Trophoblast cell (in vitro differentiated cells and primary cell): Measurements from ENCODE around the gene PDE4D.
"Not testable (repeated sequence)": the region's sequence is repeated elsewhere in the genome, so short reads cannot be mapped to it uniquely, and the experiment has no call there.

Experiments used
- DNase-seq, 2 donors: peaks; one replicate each; pipeline ENCODE4 v3.0.0-alpha.2; 2016
- H2AFZ ChIP-seq: 2 replicates; pipeline ENCODE4 v1.6.1; 2013; ENCODE audit warnings: low read length, moderate library complexity, mild to moderate bottlenecking; ENCODE audit not compliant: insufficient read depth, poor library complexity
- H2AK5ac ChIP-seq: 2 replicates; pipeline ENCODE4 v1.6.1; 2013; ENCODE audit warnings: mild to moderate bottlenecking, low read length
- H2BK120ac ChIP-seq: 2 replicates; pipeline ENCODE4 v1.6.1; 2013; ENCODE audit warnings: low read length, mild to moderate bottlenecking, moderate library complexity; ENCODE audit not compliant: insufficient read depth, poor library complexity
- H2BK12ac ChIP-seq: 2 replicates; pipeline ENCODE4 v1.6.1; 2013; ENCODE audit warnings: mild to moderate bottlenecking, low read length, moderate library complexity
- H2BK5ac ChIP-seq: 2 replicates; pipeline ENCODE4 v1.6.1; 2013; ENCODE audit warnings: low read length, low read depth, moderate library complexity, mild to moderate bottlenecking; ENCODE audit not compliant: poor library complexity
- H3K14ac ChIP-seq: 2 replicates; pipeline ENCODE4 v1.6.1; 2013; ENCODE audit warnings: mild to moderate bottlenecking, low read length
- H3K18ac ChIP-seq: 2 replicates; pipeline ENCODE4 v1.6.1; 2013; ENCODE audit warnings: mild to moderate bottlenecking, low read length
- H3K23ac ChIP-seq: 2 replicates; pipeline ENCODE4 v1.6.1; 2013; ENCODE audit warnings: low read length
- H3K27ac ChIP-seq: 2 replicates; pipeline ENCODE4 v1.5.1; 2013; ENCODE audit warnings: low read depth, mild to moderate bottlenecking, inconsistent platforms, low read length, moderate library complexity
- H3K27me3 ChIP-seq: 2 replicates; pipeline ENCODE4 v1.6.1; 2013; ENCODE audit warnings: inconsistent platforms, mild to moderate bottlenecking, low read length, moderate library complexity; ENCODE audit not compliant: insufficient read depth
- H3K36me3 ChIP-seq, 2 experiments: 1 replicate in 1 of 2; 2 replicates in 1 of 2; pipeline ENCODE4 v1.6.1; 2013; ENCODE audit warnings: low read length in 2 of 2, mild to moderate bottlenecking in 2 of 2, moderate library complexity in 1 of 2; ENCODE audit not compliant: insufficient read depth in 2 of 2, control insufficient read depth in 1 of 2
- H3K4ac ChIP-seq: 2 replicates; pipeline ENCODE4 v1.6.1; 2013; ENCODE audit warnings: low read depth, mild to moderate bottlenecking, low read length, moderate library complexity
- H3K4me1 ChIP-seq, 2 experiments: 1 replicate in 1 of 2; 2 replicates in 1 of 2; pipeline ENCODE4 v1.6.1; 2013; ENCODE audit warnings: low read length in 2 of 2, mild to moderate bottlenecking in 2 of 2, moderate library complexity in 1 of 2; ENCODE audit not compliant: insufficient read depth in 2 of 2, control insufficient read depth in 1 of 2
- H3K4me2 ChIP-seq: 2 replicates; pipeline ENCODE4 v1.6.1; 2013; ENCODE audit warnings: inconsistent platforms, mild to moderate bottlenecking, low read length, moderate library complexity
- H3K4me3 ChIP-seq: 2 replicates; pipeline ENCODE4 v1.5.1; 2013; ENCODE audit warnings: mild to moderate bottlenecking, low read depth, low read length, inconsistent platforms
- H3K79me1 ChIP-seq: one replicate; pipeline ENCODE4 v1.6.1; 2013; ENCODE audit warnings: low read length
- H3K79me2 ChIP-seq: 2 replicates; pipeline ENCODE4 v1.6.1; 2013; ENCODE audit warnings: low read length, mild to moderate bottlenecking; ENCODE audit not compliant: control insufficient read depth, insufficient read depth, poor library complexity
- H3K9ac ChIP-seq: 2 replicates; pipeline ENCODE4 v1.6.1; 2013; ENCODE audit warnings: mild to moderate bottlenecking, low read length
- H3K9me3 ChIP-seq: 2 replicates; pipeline ENCODE4 v1.6.1; 2013; ENCODE audit warnings: low read depth, mild to moderate bottlenecking, control low read depth, inconsistent platforms, low read length; ENCODE audit not compliant: insufficient read depth
- H4K12ac ChIP-seq: 2 replicates; pipeline ENCODE4 v1.6.1; 2013; ENCODE audit warnings: low read depth, mild to moderate bottlenecking, low read length, moderate library complexity
- H4K8ac ChIP-seq: 2 replicates; pipeline ENCODE4 v1.6.1; 2013; ENCODE audit warnings: low read depth, mild to moderate bottlenecking, low read length, moderate library complexity
- H4K91ac ChIP-seq: one replicate; pipeline ENCODE4 v1.6.1; 2013; ENCODE audit warnings: low read depth, mild to moderate bottlenecking, low read length, moderate library complexity
- WGBS: extraction: QIAGEN DNeasy Blood & Tissue Kit; methylation state at CpG from one replicate; pipeline ENCODE4 v1.1.7; 2013; ENCODE audit warnings: missing lambda C conversion rate; ENCODE audit not compliant: insufficient read length, insufficient coverage; ENCODE audit errors: extremely low coverage; 5-methylcytosine and 5-hydroxymethylcytosine counted together

PDE4D gene

GRCh38 chr5:59748036-59748663 is 145.4 kb downstream of the PDE4D start:
- H2BK120ac ChIP-seq, H4K8ac ChIP-seq, H3K9me3 ChIP-seq, H2AK5ac ChIP-seq, H3K79me2 ChIP-seq, H3K36me3 ChIP-seq, H3K4me1 ChIP-seq, H3K79me1 ChIP-seq, DNase-seq, H3K4me2 ChIP-seq, H3K27ac ChIP-seq, H3K27me3 ChIP-seq, H3K4ac ChIP-seq, H2AFZ ChIP-seq, H4K91ac ChIP-seq, H3K4me3 ChIP-seq, H2BK12ac ChIP-seq, H3K14ac ChIP-seq, H4K12ac ChIP-seq, H3K9ac ChIP-seq, H3K23ac ChIP-seq, H2BK5ac ChIP-seq, H3K18ac ChIP-seq: not testable (repeated sequence)
- WGBS: no CpG with 5 or more reads among the region's 4 CpGs

GRCh38 chr5:59746241-59746765 is 147.2 kb downstream of the PDE4D start:
- H2AFZ ChIP-seq: no peak overlapping the region
- no peak overlapping the region for H2BK5ac ChIP-seq
- no peak overlapping the region for H3K4me3 ChIP-seq
- no peak overlapping the region for H4K8ac ChIP-seq
- no peak overlapping the region for H3K4ac ChIP-seq
- H3K27me3 ChIP-seq: no peaks in the 10 kb centered on the region
- no peak overlapping the region for H3K9ac ChIP-seq
- no peak overlapping the region for H2BK12ac ChIP-seq
- H3K18ac ChIP-seq: no peak overlapping the region
- no peaks in the 10 kb centered on the region for H3K79me2 ChIP-seq
- H3K36me3 ChIP-seq: no peaks in the 10 kb centered on the region
- H3K4me2 ChIP-seq: no peak overlapping the region
- no peak overlapping the region for H2BK120ac ChIP-seq
- no peak for DNase-seq
- no peak overlapping the region for H3K27ac ChIP-seq
- peaks cover 0 to 5% of the 10 kb centered on the region in 2 experiments for H3K4me1 ChIP-seq
- no peak overlapping the region for H3K23ac ChIP-seq
- H2AK5ac ChIP-seq: no peak overlapping the region
- no peaks in the 10 kb centered on the region for H3K9me3 ChIP-seq
- no peak overlapping the region for H3K14ac ChIP-seq
- H3K79me1 ChIP-seq: no peaks in the 10 kb centered on the region
- no peak overlapping the region for H4K91ac ChIP-seq
- no CpG with 5 or more reads among the region's 7 CpGs for WGBS
- no peak overlapping the region for H4K12ac ChIP-seq

GRCh38 chr5:59745415-59745863 is 148.1 kb downstream of the PDE4D start:
- Histone ChIP-seq H2BK5ac (no peak overlapping the region), H3K4me3 (no peak overlapping the region), H3K27ac (no peak overlapping the region), H3K27me3 (no peaks in the 10 kb centered on the region), H4K91ac (no peak overlapping the region), H3K79me1 (no peaks in the 10 kb centered on the region), H4K12ac (no peak overlapping the region), H3K23ac (no peak overlapping the region), H3K79me2 (no peaks in the 10 kb centered on the region), H2AFZ (no peak overlapping the region), H3K9me3 (no peaks in the 10 kb centered on the region), H3K14ac (no peak overlapping the region), H3K18ac (no peak overlapping the region), H3K36me3 (no peaks in the 10 kb centered on the region), H3K4me1 (peaks cover 0 to 5% of the 10 kb centered on the region in 2 experiments), H2AK5ac (no peak overlapping the region), H3K4me2 (no peak overlapping the region), H3K9ac (no peak overlapping the region), H3K4ac (no peak overlapping the region), H4K8ac (no peak overlapping the region), H2BK12ac (no peak overlapping the region), H2BK120ac (no peak overlapping the region)
- no CpG with 5 or more reads among the region's 7 CpGs for WGBS
- DNase-seq: peak in 1 of 2 donors; percentile 13

GRCh38 chr5:59744531-59744992 is 149.0 kb downstream of the PDE4D start:
- Histone ChIP-seq H2AK5ac (no peak overlapping the region), H3K14ac (no peak overlapping the region), H3K4ac (no peak overlapping the region), H3K36me3 (no peaks in the 10 kb centered on the region), H3K9me3 (no peaks in the 10 kb centered on the region), H3K9ac (no peak overlapping the region), H2BK5ac (no peak overlapping the region), H3K4me1 (peaks cover 0 to 5% of the 10 kb centered on the region in 2 experiments), H3K4me3 (no peak overlapping the region), H2BK12ac (no peak overlapping the region), H3K23ac (no peak overlapping the region), H4K91ac (no peak overlapping the region), H2AFZ (no peak overlapping the region), H3K18ac (no peak overlapping the region), H3K27ac (no peak overlapping the region), H4K8ac (no peak overlapping the region), H2BK120ac (no peak overlapping the region), H3K79me1 (no peaks in the 10 kb centered on the region), H3K79me2 (no peaks in the 10 kb centered on the region), H4K12ac (no peak overlapping the region), H3K4me2 (no peak overlapping the region), H3K27me3 (no peaks in the 10 kb centered on the region)
- DNase-seq: no peak
